ENCODE measurements around the gene LTBP3. TPM values are rescaled to one million over a fixed set of nuclear protein-coding genes. Genes with fewer than 3 reads are reported as not detected.

The LTBP3 gene
- total RNA-seq, 2 experiments from 2014 or later: 116 to 119 TPM

GRCh38 chr11:65540290-65541092 is 17.7 kb downstream of the LTBP3 start:
- peak; percentile 97 for DNase-seq
- peak; percentile 86 for ATAC-seq (ENCODE audit: low read depth)
- H3K4me3 Mint-ChIP-seq: peak overlapping the region; percentile 83
- POLR2A ChIA-PET: interaction anchor here (0.5 to 5.1 kb wide), 19 partner anchors 11 to 122 kb away, joined by 3 to 51 read pairs (median 7); partner anchors contain the start of genes EHBP1L1, FAM89B, KCNK7 and MALAT1
- H3K27ac Mint-ChIP-seq: peak overlapping the region; percentile 83
- no peaks in the 10 kb centered on the region for H3K36me3 Mint-ChIP-seq
- no peaks in the 10 kb centered on the region for H3K9me3 Mint-ChIP-seq
- no peaks in the 10 kb centered on the region for H3K27me3 Mint-ChIP-seq
- peaks cover 4% of the 10 kb centered on the region for H3K4me1 Mint-ChIP-seq

DNA sequence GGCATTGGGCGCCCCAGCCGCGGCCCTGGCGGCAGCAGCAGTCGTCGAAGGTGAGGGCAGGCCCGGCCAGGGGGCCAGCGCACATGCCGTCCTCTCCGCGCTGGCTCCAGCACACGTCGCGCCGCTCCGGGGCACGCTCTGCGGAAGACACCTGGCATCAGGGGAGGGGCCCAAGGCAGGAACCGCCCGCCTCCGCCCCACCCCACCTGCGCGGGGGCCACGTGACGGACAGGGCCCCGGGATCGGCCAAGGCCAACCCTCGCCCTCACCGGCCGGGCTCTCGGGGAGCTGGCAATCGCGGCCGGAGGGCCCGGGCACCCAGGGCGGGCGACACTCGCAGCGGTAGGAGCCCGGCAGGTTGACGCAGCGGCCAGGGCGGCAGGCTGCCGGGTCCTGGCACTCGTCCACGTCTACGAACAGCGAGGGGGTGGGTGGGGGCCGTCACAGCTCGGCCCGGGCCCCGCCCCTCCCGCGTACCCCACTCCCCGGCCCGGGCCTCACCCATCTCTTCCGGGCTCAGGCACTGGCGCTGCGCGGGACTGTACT is 18.3 kb downstream of the LTBP3 start:
- Mint-ChIP-seq H3K27me3 (no peaks in the 10 kb centered on the region), H3K4me3 (peak overlapping the region; percentile 83), H3K9me3 (no peaks in the 10 kb centered on the region), H3K36me3 (no peaks in the 10 kb centered on the region), H3K27ac (peak overlapping the region; percentile 65), H3K4me1 (peaks cover 3% of the 10 kb centered on the region)
- ATAC-seq (ENCODE audit: low read depth) (peak; percentile 69), DNase-seq (no peak)
- POLR2A ChIA-PET: interaction anchor here (0.5 to 5.1 kb wide), 17 partner anchors 10 to 123 kb away, joined by 3 to 51 read pairs (median 8); partner anchors contain the start of genes EHBP1L1, FAM89B, KCNK7 and MALAT1

- POLR2A ChIA-PET: interaction anchor here (0.8 to 5.1 kb wide), 11 partner anchors 10 to 124 kb away, joined by 3 to 51 read pairs (median 7); partner anchors contain the start of genes FAM89B, KCNK7, MALAT1 and PCNX3
- H3K27me3 Mint-ChIP-seq: no peaks in the 10 kb centered on the region
- H3K27ac Mint-ChIP-seq: no peak overlapping the region
- no peak overlapping the region for H3K4me3 Mint-ChIP-seq
- peaks cover 5% of the 10 kb centered on the region for H3K36me3 Mint-ChIP-seq
- DNase-seq (no peak), ATAC-seq (ENCODE audit: low read depth) (no peak)
- no peaks in the 10 kb centered on the region for H3K9me3 Mint-ChIP-seq
- H3K4me1 Mint-ChIP-seq: peaks cover 3% of the 10 kb centered on the region
Observed at GRCh38 chr11:65538915-65539743, 19.0 kb downstream of the LTBP3 start.

- peaks cover 5% of the 10 kb centered on the region for H3K36me3 Mint-ChIP-seq
- POLR2A ChIA-PET: interaction anchor here (1.1 to 5.1 kb wide), 5 partner anchors 8 to 50 kb away, joined by 4 to 36 read pairs (median 6); partner anchors contain the start of genes FAM89B and SCYL1
- H3K27me3 Mint-ChIP-seq: no peaks in the 10 kb centered on the region
- no peaks in the 10 kb centered on the region for H3K9me3 Mint-ChIP-seq
- H3K4me1 Mint-ChIP-seq: peaks cover 3% of the 10 kb centered on the region
- no peak overlapping the region for H3K4me3 Mint-ChIP-seq
- ATAC-seq (ENCODE audit: low read depth) (no peak), DNase-seq (no peak)
- no peak overlapping the region for H3K27ac Mint-ChIP-seq
Observed at GRCh38 chr11:65538232-65538914, 19.8 kb downstream of the LTBP3 start.

GRCh38 chr11:65537620-65538231 is 20.4 kb downstream of the LTBP3 start:
- H3K4me3 Mint-ChIP-seq: no peak overlapping the region
- ATAC-seq (ENCODE audit: low read depth): no peak

DNA sequence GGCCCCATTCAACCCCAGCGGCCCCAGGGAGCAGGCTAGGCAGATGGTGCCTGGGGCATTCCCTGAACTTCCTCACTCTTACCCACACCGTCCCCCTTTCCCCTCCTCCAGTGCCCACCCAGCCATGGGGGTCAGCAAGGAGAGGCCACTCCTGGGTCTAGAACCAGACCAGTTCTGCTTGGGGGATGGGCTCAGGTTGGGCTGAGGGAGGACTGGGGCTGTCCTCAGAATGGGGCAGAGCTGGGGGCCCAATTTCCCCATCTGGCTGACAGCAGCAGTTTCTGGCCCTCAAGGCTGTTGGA is 20.9 kb downstream of the LTBP3 start:
- H3K4me1 Mint-ChIP-seq: peaks cover 3% of the 10 kb centered on the region
- ATAC-seq (ENCODE audit: low read depth) (no peak), DNase-seq (no peak)
- no peak overlapping the region for H3K27ac Mint-ChIP-seq
- H3K9me3 Mint-ChIP-seq: no peaks in the 10 kb centered on the region
- no peaks in the 10 kb centered on the region for H3K27me3 Mint-ChIP-seq
- no peak overlapping the region for H3K4me3 Mint-ChIP-seq
- POLR2A ChIA-PET: interaction anchor here (1.1 to 2.2 kb wide), 3 partner anchors 10 to 35 kb away, joined by 4 to 11 read pairs (median 6); partner anchors contain the start of genes FAM89B and SCYL1
- H3K36me3 Mint-ChIP-seq: peaks cover 6% of the 10 kb centered on the region

More at GRCh38 chr11:65537620-65538231, 20.4 kb downstream of the LTBP3 start:
- no peaks in the 10 kb centered on the region for H3K27me3 Mint-ChIP-seq
- peaks cover 3% of the 10 kb centered on the region for H3K4me1 Mint-ChIP-seq
- H3K36me3 Mint-ChIP-seq: peaks cover 6% of the 10 kb centered on the region
- H3K27ac Mint-ChIP-seq: no peak overlapping the region
- no peak for DNase-seq
- POLR2A ChIA-PET: interaction anchor here (1.1 to 2.2 kb wide), 4 partner anchors 8 to 35 kb away, joined by 4 to 11 read pairs (median 5); partner anchors contain the start of genes FAM89B and SCYL1
- H3K9me3 Mint-ChIP-seq: no peaks in the 10 kb centered on the region

GRCh38 chr11:65536412-65537295 is 21.5 kb downstream of the LTBP3 start:
- no peaks in the 10 kb centered on the region for H3K9me3 Mint-ChIP-seq
- H3K4me3 Mint-ChIP-seq: no peak overlapping the region
- H3K27me3 Mint-ChIP-seq: no peaks in the 10 kb centered on the region
- POLR2A ChIA-PET: interaction anchor here (0.7 to 2.2 kb wide), 3 partner anchors 12 to 78 kb away, joined by 3 to 11 read pairs (median 3); partner anchors contain the start of gene SCYL1
- peaks cover 3% of the 10 kb centered on the region for H3K4me1 Mint-ChIP-seq
- peak overlapping the region; percentile 0 for H3K27ac Mint-ChIP-seq
- ATAC-seq (ENCODE audit: low read depth): no peak
- DNase-seq: no peak
- H3K36me3 Mint-ChIP-seq: peaks cover 6% of the 10 kb centered on the region

GRCh38 chr11:65535102-65535501 is 23.1 kb downstream of the LTBP3 start:
- POLR2A ChIA-PET: no interaction called here
- Mint-ChIP-seq H3K27me3 (no peaks in the 10 kb centered on the region), H3K4me3 (no peak overlapping the region), H3K27ac (no peak overlapping the region), H3K36me3 (peaks cover 10% of the 10 kb centered on the region), H3K9me3 (no peaks in the 10 kb centered on the region), H3K4me1 (peaks cover 5% of the 10 kb centered on the region)
- ATAC-seq (ENCODE audit: low read depth) (no peak), DNase-seq (no peak)

DNA sequence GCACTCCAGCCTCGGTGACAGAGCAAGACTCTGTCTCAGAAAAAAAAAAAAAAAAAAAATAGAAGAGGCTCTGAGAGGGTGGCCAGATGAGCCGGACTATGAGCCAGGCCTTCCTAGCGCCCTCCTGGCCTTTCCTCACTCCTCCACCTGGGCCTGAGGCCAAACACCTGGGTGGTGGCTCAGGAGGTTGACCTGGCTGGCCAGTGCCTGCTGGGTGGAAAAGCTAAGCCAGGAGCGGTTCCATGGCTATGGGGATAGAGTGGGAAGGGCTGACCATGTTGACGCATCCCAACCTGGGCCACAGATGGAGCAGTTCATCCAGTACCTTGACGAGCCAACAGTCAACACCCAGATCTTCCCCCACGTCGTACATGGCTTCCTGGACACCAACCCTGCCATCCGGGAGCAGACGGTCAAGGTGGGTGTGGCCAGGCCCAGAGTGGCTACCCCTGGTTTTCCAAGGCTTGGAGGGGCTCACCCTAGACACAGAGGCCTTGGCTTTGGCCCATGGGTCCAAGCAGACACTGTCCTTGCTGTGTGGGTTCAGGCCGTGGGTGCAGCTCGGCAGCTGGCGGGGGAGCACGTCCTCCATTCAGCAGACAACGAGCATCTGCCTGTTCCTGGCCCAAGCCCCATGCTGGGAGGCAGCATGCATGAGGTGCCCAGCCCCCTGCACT is 25.6 kb downstream of the LTBP3 start:
- DNase-seq: no peak

GRCh38 chr11:65530157-65530496 is 28.0 kb downstream of the LTBP3 start:
- ATAC-seq (ENCODE audit: low read depth) (peak; percentile 83), DNase-seq (no peak)
- no peaks in the 10 kb centered on the region for H3K9me3 Mint-ChIP-seq
- peaks cover 23% of the 10 kb centered on the region for H3K4me1 Mint-ChIP-seq
- no peaks in the 10 kb centered on the region for H3K27me3 Mint-ChIP-seq
- no peak overlapping the region for H3K4me3 Mint-ChIP-seq
- POLR2A ChIA-PET: interaction anchor here (1.2 to 2.2 kb wide), 3 partner anchors 8 to 22 kb away, joined by 3 to 7 read pairs (median 4); no protein-coding TSS in a partner anchor
- H3K27ac Mint-ChIP-seq: peak overlapping the region; percentile 79
- peaks cover 18% of the 10 kb centered on the region for H3K36me3 Mint-ChIP-seq

More for the DNA sequence above, 25.6 kb downstream of the LTBP3 start:
- Mint-ChIP-seq H3K27ac (no peak overlapping the region), H3K27me3 (no peaks in the 10 kb centered on the region), H3K4me1 (peaks cover 16% of the 10 kb centered on the region), H3K36me3 (peaks cover 16% of the 10 kb centered on the region), H3K4me3 (no peak overlapping the region), H3K9me3 (no peaks in the 10 kb centered on the region)
- POLR2A ChIA-PET: interaction anchor here (0.6 kb wide), 1 partner anchor 63 kb away, joined by 3 read pairs; no protein-coding TSS in a partner anchor
- no peak for ATAC-seq (ENCODE audit: low read depth)
